Spleen (tissue), 11 donors: Measurements from ENCODE around the gene NCK2. TPM values are rescaled to one million over a fixed set of nuclear protein-coding genes. Genes with fewer than 3 reads are reported as not detected.

Experiments
- DNase-seq: peaks from one replicate; pipeline ENCODE4 v3.0.0-alpha.2; 2020
- H3K27ac ChIP-seq, 8 donors: fragments of 200-600 bp; sonication (generic) in 7 of 8; 1 replicate in 4 of 8; 2 replicates in 4 of 8; pipeline versions ENCODE4 v1.5.0 to v1.8.0; 2016 to 2021; ENCODE audit warnings: inconsistent platforms in 4 of 8, mild to moderate bottlenecking in 4 of 8, moderate library complexity in 1 of 8
- H3K27me3 ChIP-seq, 7 donors: fragments of 200-600 bp; sonication (generic) in 6 of 7; replicated peaks in 1 of 7; 1 replicate in 4 of 7; 2 replicates in 3 of 7; pipeline versions ENCODE4 v1.5.0 to v1.8.0; 2016 to 2021; ENCODE audit warnings: inconsistent platforms in 3 of 7, mild to moderate bottlenecking in 1 of 7
- H3K36me3 ChIP-seq, 6 donors: fragments of 200-600 bp; sonication (generic) in 5 of 6; 1 replicate in 4 of 6; 2 replicates in 2 of 6; pipeline versions ENCODE4 v1.5.0 to v1.8.0; 2016 to 2021; ENCODE audit warnings: inconsistent platforms in 2 of 6
- H3K4me1 ChIP-seq, 6 donors: fragments of 200-600 bp; sonication (generic) in 5 of 6; 1 replicate in 3 of 6; 2 replicates in 3 of 6; pipeline versions ENCODE4 v1.5.0 to v1.8.0; 2016 to 2021; ENCODE audit warnings: inconsistent platforms in 3 of 6
- H3K4me3 ChIP-seq, 8 donors: fragments of 200-600 bp; sonication (generic) in 7 of 8; 1 replicate in 4 of 8; 2 replicates in 4 of 8; pipeline versions ENCODE4 v1.5.0 to v1.8.0; 2016 to 2021; ENCODE audit warnings: inconsistent platforms in 4 of 8, mild to moderate bottlenecking in 4 of 8, moderate library complexity in 2 of 8
- H3K9me3 ChIP-seq, 8 donors: fragments of 200-600 bp; sonication (generic) in 7 of 8; 1 replicate in 4 of 8; 2 replicates in 4 of 8; pipeline versions ENCODE4 v1.5.0 to v1.8.0; 2016 to 2021; ENCODE audit warnings: inconsistent platforms in 4 of 8
- POLR2A ChIP-seq, 3 donors: fragments of 450-650 bp; IDR thresholded peaks; one replicate each; pipeline ENCODE4 v1.5.1; 2017; ENCODE audit warnings: antibody characterized with exemption in 3 of 3, mild to moderate bottlenecking in 1 of 3
- POLR2AphosphoS5 ChIP-seq, 3 donors: sonication (generic); formaldehyde crosslinking; IDR thresholded peaks; one replicate each; pipeline ENCODE4 v1.5.1; 2017; ENCODE audit warnings: antibody characterized with exemption in 3 of 3
- WGBS, 5 donors: extraction: QIAGEN DNeasy Blood & Tissue Kit in 3 of 5; methylation state at CpG; one replicate each; pipeline versions ENCODE4 v1.1.5 to v1.1.7; 2013 to 2018; 5-methylcytosine and 5-hydroxymethylcytosine counted together
- intact Hi-C: fragments of 100-400 bp; cut with DNase I; formaldehyde crosslinking; loops from one replicate; pipeline ENCODE4 v1.15.0; 2023; ENCODE audit warnings: low total_unique reads
- polyA plus RNA-seq, 3 donors: library from polyadenylated mRNA; stranded (reverse); fragments of 200-250 nt; gene quantifications; one replicate each; pipeline ENCODE4 v1.2.1, GENCODE V29; 2013
- total RNA-seq, 7 donors: library from RNA; depleted of rRNA in 3 of 7; stranded (reverse); fragments of >200 nt in 3 of 7; fragmentation: NEBNext Ultra II Directional in 4 of 7; extraction: Animal tissue kit (Norgen Biotek cat#: 25700) in 4 of 7; gene quantifications; one replicate each; pipeline versions ENCODE4 v1.1.0 to v1.2.1, GENCODE V29; 2016 to 2021
- TF ChIP-seq, protein P1 (sequence below), 11 experiments: fragments of 200-600 bp in 7 of 11; fragments of 450-650 bp in 4 of 11; sonication (generic) in 4 of 11; IDR thresholded peaks in 8 of 11; conservative IDR thresholded peaks in 3 of 11; 1 replicate in 7 of 11; 2 replicates in 4 of 11; pipeline versions ENCODE4 v1.4.0 to v1.8.0; 2016 to 2021; ENCODE audit warnings: antibody characterized with exemption in 11 of 11, inconsistent platforms in 4 of 11, mild to moderate bottlenecking in 1 of 11
- donor health status: healthy with polysubstance abuse.
- donor health status: DM: no; HTN: no; CAD: no; lungs with moderate emphysema.
- donor health status: DM: no; HTN: no; CAD: no.
- donor health status: Bipolar disorder and iron deficiency.
- donor health status: healthy.
- donor health status: DM: no; HTN: no; CAD: no.
- donor health status: DM: yes; HTN: yes; CAD: no.

The NCK2 gene
- total and polyA plus RNA-seq, 10 donors = 21.5 to 106 (median 62.6) TPM

- H3K4me3 ChIP-seq = peak overlapping the region in 3 of 8 donors; percentile 10 to 77 (median 20)
- H3K36me3 ChIP-seq = peaks cover 0 to 24% (median 0%) of the 10 kb centered on the region in 6 donors
- H3K9me3 ChIP-seq = no peaks in the 10 kb centered on the region
- peak overlapping the region in 7 of 8 donors; percentile 89 to 97 (median 95) for H3K27ac ChIP-seq
- no peaks in the 10 kb centered on the region for H3K27me3 ChIP-seq
- intact Hi-C loops = no loop called here
- peaks cover 49 to 93% (median 89%) of the 10 kb centered on the region in 6 donors for H3K4me1 ChIP-seq
- 58 to 80% (median 69%) methylated on average over 15 to 18 of the region's 18 CpGs for WGBS, 5 donors
- TF ChIP-seq POLR2A (IDR thresholded peaks at IDR 0.05) (no peak), POLR2AphosphoS5 (IDR thresholded peaks at IDR 0.05) (peak; percentile 19 to 77 (median 29))
- DNase-seq = no peak
Observed at GRCh38 chr2:105749583-105750400, 5.1 kb downstream of the NCK2 start.

DNA sequence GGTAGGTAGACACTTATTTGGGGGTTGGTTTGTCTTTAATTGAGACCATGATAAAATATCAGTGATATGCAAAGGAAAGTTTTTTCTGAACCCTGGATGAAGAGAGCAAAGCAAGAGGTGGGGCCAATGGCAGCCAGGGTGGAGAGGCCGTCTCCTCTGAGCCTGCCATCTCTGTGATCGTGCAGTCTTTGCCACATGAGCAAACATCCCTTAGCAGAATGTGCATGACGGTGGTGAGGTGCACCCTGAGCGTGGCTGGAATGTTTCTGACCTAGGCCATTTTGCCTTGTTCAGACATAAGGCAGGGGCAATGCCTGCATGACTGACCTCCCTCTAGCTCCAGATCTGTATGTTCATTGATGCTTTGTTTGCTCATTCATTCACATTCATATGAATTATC, 6.0 kb downstream of the NCK2 start:
- 66 to 90% (median 83%) methylated on average over 4 of the region's 4 CpGs for WGBS, 5 donors
- Histone ChIP-seq H3K4me1 (peaks cover 59 to 100% (median 98%) of the 10 kb centered on the region in 6 donors), H3K36me3 (peaks cover 0 to 24% (median 0%) of the 10 kb centered on the region in 6 donors), H3K27me3 (no peaks in the 10 kb centered on the region), H3K27ac (peak overlapping the region in 6 of 8 donors; percentile 23 to 97 (median 94)), H3K4me3 (peak overlapping the region in 1 of 8 donors; percentile 77), H3K9me3 (no peaks in the 10 kb centered on the region)
- intact Hi-C loops = no loop called here
- DNase-seq = no peak
- TF ChIP-seq POLR2A (IDR thresholded peaks at IDR 0.05) (no peak), POLR2AphosphoS5 (IDR thresholded peaks at IDR 0.05) (no peak)
- TF ChIP-seq, protein P1, sequence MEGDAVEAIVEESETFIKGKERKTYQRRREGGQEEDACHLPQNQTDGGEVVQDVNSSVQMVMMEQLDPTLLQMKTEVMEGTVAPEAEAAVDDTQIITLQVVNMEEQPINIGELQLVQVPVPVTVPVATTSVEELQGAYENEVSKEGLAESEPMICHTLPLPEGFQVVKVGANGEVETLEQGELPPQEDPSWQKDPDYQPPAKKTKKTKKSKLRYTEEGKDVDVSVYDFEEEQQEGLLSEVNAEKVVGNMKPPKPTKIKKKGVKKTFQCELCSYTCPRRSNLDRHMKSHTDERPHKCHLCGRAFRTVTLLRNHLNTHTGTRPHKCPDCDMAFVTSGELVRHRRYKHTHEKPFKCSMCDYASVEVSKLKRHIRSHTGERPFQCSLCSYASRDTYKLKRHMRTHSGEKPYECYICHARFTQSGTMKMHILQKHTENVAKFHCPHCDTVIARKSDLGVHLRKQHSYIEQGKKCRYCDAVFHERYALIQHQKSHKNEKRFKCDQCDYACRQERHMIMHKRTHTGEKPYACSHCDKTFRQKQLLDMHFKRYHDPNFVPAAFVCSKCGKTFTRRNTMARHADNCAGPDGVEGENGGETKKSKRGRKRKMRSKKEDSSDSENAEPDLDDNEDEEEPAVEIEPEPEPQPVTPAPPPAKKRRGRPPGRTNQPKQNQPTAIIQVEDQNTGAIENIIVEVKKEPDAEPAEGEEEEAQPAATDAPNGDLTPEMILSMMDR (IDR thresholded peaks at IDR 0.05 in 8 of 11, conservative IDR thresholded peaks at IDR 0.05 in 3 of 11) = no peak

GRCh38 chr2:105751272-105751671, 6.6 kb downstream of the NCK2 start:
- peaks cover 63 to 100% (median 98%) of the 10 kb centered on the region in 6 donors for H3K4me1 ChIP-seq
- intact Hi-C loops = no loop called here
- H3K4me3 ChIP-seq = peak overlapping the region in 1 of 8 donors; percentile 77
- H3K36me3 ChIP-seq = peaks cover 0 to 24% (median 0%) of the 10 kb centered on the region in 6 donors
- peak overlapping the region in 4 of 8 donors; percentile 94 to 97 (median 96) for H3K27ac ChIP-seq
- DNase-seq = no peak
- 73 to 87% (median 84%) methylated on average over 3 of the region's 3 CpGs for WGBS, 5 donors
- no peak for TF ChIP-seq POLR2AphosphoS5 (IDR thresholded peaks at IDR 0.05)
- no peak for TF ChIP-seq POLR2A (IDR thresholded peaks at IDR 0.05)
- TF ChIP-seq, protein P1 (IDR thresholded peaks at IDR 0.05 in 8 of 11, conservative IDR thresholded peaks at IDR 0.05 in 3 of 11) = no peak
- no peaks in the 10 kb centered on the region for H3K27me3 ChIP-seq
- H3K9me3 ChIP-seq = no peaks in the 10 kb centered on the region

GRCh38 chr2:105752691-105753358, 8.1 kb downstream of the NCK2 start:
- intact Hi-C loops = no loop called here
- no peaks in the 10 kb centered on the region for H3K9me3 ChIP-seq
- WGBS, 5 donors = 81 to 86% (median 83%) methylated on average over 5 of the region's 5 CpGs
- peaks cover 0 to 24% (median 0%) of the 10 kb centered on the region in 6 donors for H3K36me3 ChIP-seq
- TF ChIP-seq POLR2A (IDR thresholded peaks at IDR 0.05) = no peak
- TF ChIP-seq, protein P1 (IDR thresholded peaks at IDR 0.05 in 8 of 11, conservative IDR thresholded peaks at IDR 0.05 in 3 of 11) = no peak
- TF ChIP-seq POLR2AphosphoS5 (IDR thresholded peaks at IDR 0.05) = no peak
- peak overlapping the region; percentile 5 to 85 (median 73) for H3K27ac ChIP-seq
- no peaks in the 10 kb centered on the region for H3K27me3 ChIP-seq
- no peak for DNase-seq
- peaks cover 60 to 100% (median 96%) of the 10 kb centered on the region in 6 donors for H3K4me1 ChIP-seq
- peak overlapping the region in 1 of 8 donors; percentile 29 for H3K4me3 ChIP-seq
